Measurements from ENCODE around the gene ERFL. TPM values are rescaled to one million over a fixed set of nuclear protein-coding genes. Genes with fewer than 3 reads are reported as not detected.
"Not testable (repeated sequence)": the region's sequence is repeated elsewhere in the genome, so short reads cannot be mapped to it uniquely, and the experiment has no call there.

The ERFL gene
- total RNA-seq, 4 donors from 2014 or later = not detected

DNA sequence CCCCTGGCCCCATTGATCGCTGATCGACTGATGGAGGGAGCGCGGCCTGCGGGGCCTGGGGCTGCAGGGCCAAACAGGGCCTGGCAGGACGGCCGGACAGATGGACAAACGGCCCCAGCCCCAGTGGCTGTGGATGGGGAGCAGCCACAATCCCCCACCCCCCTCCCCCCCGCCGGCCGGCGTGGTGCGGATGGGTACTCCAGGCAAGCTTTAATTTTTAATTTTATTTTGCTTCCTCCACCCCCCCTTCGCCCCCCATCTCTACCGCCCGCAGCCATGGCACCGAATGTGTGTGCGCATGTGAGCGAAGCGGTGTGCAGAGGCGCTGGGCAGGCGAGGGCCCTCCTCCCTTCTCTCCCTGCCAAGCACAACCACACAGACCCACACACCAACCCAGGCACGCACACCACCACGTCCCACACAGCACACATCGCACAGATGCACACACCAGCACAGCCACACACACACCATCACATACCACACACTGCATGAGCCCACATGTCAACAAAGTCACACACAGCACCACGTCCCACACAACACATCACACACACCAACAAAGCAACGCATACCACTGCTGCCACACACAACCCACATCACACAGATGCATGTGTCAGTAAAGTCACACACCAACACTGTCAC, 12.4 kb downstream of the ERFL start:
- no peak for DNase-seq
- Histone ChIP-seq H3K27ac (no peak overlapping the region), H3K9me3 (no peaks in the 10 kb centered on the region), H3K4me1 (peaks cover 0 to 25% (median 5%) of the 10 kb centered on the region in 3 donors), H3K4me3 (no peak overlapping the region), H3K36me3 (no peaks in the 10 kb centered on the region), H3K27me3 (peaks cover 11 to 99% (median 35%) of the 10 kb centered on the region in 4 donors)
- TF ChIP-seq, protein P1, sequence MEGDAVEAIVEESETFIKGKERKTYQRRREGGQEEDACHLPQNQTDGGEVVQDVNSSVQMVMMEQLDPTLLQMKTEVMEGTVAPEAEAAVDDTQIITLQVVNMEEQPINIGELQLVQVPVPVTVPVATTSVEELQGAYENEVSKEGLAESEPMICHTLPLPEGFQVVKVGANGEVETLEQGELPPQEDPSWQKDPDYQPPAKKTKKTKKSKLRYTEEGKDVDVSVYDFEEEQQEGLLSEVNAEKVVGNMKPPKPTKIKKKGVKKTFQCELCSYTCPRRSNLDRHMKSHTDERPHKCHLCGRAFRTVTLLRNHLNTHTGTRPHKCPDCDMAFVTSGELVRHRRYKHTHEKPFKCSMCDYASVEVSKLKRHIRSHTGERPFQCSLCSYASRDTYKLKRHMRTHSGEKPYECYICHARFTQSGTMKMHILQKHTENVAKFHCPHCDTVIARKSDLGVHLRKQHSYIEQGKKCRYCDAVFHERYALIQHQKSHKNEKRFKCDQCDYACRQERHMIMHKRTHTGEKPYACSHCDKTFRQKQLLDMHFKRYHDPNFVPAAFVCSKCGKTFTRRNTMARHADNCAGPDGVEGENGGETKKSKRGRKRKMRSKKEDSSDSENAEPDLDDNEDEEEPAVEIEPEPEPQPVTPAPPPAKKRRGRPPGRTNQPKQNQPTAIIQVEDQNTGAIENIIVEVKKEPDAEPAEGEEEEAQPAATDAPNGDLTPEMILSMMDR (IDR thresholded peaks at IDR 0.05) = no peak
- no peak for TF ChIP-seq POLR2A (IDR thresholded peaks at IDR 0.05)
- intact Hi-C loops (cut with DNase I) = no loop called here
- 10 to 27% methylated on average over 4 to 17 of the region's 27 CpGs for WGBS, 2 donors

DNA sequence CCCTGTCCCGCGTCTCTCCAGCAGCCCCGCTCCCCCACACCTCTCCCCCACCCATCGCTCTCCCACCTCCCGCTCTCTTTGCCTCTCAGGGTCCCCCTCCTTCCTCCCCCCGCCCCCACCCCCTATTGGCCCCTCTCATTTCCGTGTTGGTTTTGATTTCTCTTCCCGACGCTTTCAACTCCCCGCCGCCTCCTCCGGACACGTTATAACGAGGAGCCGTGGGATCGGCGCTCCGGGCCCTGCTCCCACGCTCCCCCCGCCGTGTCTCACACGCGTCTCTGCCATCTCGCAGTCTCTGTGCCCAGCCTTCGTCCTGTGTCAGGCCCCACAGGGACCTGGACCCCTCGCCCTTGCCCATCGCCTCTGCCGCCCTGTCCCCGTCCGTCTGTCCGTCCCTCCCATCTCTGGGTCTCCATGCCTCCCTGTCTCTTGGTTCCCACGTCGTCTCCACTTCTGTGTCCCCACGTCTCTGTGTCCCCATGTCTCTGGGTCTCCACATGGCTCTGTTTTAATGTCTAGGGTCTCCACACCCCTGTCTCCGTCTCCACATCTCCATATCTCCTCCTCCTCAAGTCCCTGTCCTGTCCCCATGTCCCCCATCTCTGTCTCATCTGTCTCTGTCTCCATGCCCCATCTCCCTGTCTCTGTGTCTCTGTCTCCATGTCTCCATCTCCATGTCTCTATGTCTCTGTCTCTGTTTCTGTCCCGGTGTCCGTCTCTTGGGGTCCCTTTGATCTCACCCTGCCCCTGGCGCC, 13.1 kb downstream of the ERFL start:
- intact Hi-C loops (cut with DNase I) = no loop called here
- Histone ChIP-seq H3K27ac (no peak overlapping the region), H3K4me3 (no peak overlapping the region), H3K4me1 (peaks cover 0 to 25% (median 5%) of the 10 kb centered on the region in 3 donors), H3K9me3 (no peaks in the 10 kb centered on the region), H3K27me3 (peaks cover 11 to 99% (median 33%) of the 10 kb centered on the region in 4 donors), H3K36me3 (no peaks in the 10 kb centered on the region)
- TF ChIP-seq, protein P1 (IDR thresholded peaks at IDR 0.05) = no peak
- no peak for TF ChIP-seq POLR2A (IDR thresholded peaks at IDR 0.05)
- WGBS, 2 donors = 3 to 5% methylated on average over 27 to 31 of the region's 38 CpGs
- DNase-seq = no peak

DNA sequence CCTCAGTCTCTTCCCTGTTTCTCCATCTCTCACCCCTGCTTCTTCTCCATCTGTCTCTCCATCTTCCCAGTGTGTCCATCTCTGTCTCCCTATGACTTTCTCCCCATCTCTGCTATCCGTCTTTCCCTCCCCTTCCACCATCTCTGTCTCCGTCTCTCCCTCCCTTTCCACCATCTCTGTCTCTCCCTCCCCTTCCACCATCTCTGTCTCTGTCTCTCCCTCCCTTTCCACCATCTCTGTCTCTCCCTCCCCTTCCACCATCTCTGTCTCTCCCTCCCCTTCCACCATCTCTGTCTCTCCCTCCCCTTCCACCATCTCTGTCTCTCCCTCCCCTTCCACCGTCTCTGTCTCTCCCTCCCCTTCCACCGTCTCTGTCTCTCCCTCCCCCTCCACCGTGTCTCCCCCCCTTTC, 13.8 kb downstream of the ERFL start:
- Histone ChIP-seq H3K27me3 (peaks cover 11 to 99% (median 33%) of the 10 kb centered on the region in 4 donors), H3K4me1 (peaks cover 0 to 25% (median 5%) of the 10 kb centered on the region in 3 donors)
- 0 to 7% methylated on average over 3 to 4 of the region's 5 CpGs for WGBS, 2 donors
- H3K27ac ChIP-seq; H3K4me3 ChIP-seq; intact Hi-C loops (cut with DNase I); DNase-seq; H3K9me3 ChIP-seq; H3K36me3 ChIP-seq: not testable (repeated sequence)

DNA sequence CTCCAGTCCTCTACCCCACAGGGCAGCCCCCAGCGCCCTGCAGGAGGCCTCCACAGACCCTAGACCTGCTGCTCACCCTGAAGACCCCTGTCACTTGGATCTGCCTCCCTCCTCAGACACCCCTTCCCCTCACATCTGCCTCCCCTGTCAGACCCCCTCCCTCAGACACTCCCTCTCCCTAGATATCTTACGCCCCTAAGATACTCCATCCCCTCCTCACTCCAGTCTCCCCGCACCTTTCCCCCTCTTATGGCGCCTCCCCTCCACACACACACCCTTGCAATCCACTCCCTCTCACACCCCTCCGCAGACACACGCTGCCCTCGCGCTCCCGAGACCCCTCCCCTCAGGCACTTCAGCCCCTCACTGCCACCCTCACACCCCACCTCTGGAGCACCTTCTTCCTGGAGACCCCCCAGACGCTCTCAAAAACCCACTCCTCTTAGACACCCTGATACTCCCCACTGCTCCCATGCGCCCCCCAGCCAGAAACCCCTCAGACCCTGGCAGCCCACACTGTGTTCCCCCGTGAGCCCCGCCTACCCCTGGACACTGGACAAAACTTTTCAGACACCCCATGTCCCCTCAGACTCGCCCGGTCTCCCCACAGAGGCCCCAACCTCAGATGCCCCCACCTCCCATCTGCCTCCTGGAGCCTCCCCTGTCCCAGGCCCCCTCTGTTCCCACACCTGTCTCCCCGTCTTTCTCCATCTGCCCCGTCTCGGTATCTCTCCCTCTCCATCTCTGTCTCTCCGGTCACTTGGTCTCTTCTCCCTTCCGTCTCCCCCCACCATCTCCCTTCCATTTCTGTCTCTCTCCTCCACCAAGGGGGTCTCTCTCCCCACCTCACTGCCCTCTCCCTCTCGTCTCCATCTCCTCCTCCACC, 14.5 kb downstream of the ERFL start:
- Histone ChIP-seq H3K36me3 (no peaks in the 10 kb centered on the region), H3K4me1 (peaks cover 0 to 25% (median 5%) of the 10 kb centered on the region in 3 donors), H3K27ac (no peak overlapping the region), H3K27me3 (peaks cover 11 to 92% (median 32%) of the 10 kb centered on the region in 4 donors), H3K9me3 (no peaks in the 10 kb centered on the region), H3K4me3 (no peak overlapping the region)
- TF ChIP-seq POLR2A (IDR thresholded peaks at IDR 0.05) = no peak
- TF ChIP-seq, protein P1 (IDR thresholded peaks at IDR 0.05) = no peak
- WGBS, 2 donors = 7 to 9% methylated on average over 18 to 20 of the region's 21 CpGs
- intact Hi-C loops (cut with DNase I) = no loop called here
- DNase-seq = no peak

DNA sequence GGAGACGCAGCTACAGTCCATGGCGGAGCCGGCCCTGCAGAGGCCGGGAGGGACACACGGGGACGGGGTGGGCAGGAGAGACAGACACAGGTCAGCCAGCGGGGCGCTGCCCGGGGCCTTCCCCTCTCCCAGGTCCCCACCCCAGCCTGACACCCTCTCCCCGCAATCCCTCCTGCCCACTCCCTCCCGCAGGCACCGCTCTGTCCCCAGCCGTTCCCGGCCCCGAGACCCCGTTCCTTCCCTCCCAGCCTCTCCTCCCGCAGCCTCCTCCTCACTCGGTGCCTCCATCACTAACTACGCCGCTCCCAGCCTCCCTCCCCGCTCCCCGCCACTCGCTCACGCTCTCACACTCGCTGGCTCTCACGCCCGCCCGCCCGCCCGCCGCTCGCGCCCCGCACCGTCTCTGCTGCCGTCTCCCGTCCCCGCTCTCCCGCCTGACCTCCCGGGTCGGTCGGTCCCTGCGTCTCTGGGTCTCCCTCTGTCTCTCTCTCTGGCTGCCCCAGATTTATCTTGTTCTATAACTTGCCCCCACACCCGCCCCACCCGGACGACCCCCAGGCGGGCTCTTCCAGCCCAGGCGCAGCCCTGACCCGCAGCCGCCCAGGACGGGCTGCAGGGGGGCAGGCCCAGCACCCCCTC, 15.2 kb downstream of the ERFL start:
- Histone ChIP-seq H3K36me3 (peaks cover 0 to 4% (median 0%) of the 10 kb centered on the region in 3 donors), H3K27ac (no peak overlapping the region), H3K4me3 (no peak overlapping the region), H3K9me3 (no peaks in the 10 kb centered on the region), H3K27me3 (peaks cover 11 to 85% (median 32%) of the 10 kb centered on the region in 4 donors), H3K4me1 (peaks cover 0 to 25% (median 5%) of the 10 kb centered on the region in 3 donors)
- no peak for TF ChIP-seq POLR2A (IDR thresholded peaks at IDR 0.05)
- TF ChIP-seq, protein P1 (IDR thresholded peaks at IDR 0.05) = no peak
- WGBS, 2 donors = 1 to 3% methylated on average over 24 to 37 of the region's 51 CpGs
- intact Hi-C loops (cut with DNase I) = no loop called here
- no peak for DNase-seq

Measured in esophagus squamous epithelium (tissue), 5 donors.